ENCODE results near the gene PWWP3B.
"Not testable (repeated sequence)": the region's sequence is repeated elsewhere in the genome, so short reads cannot be mapped to it uniquely, and the experiment has no call there.

The PWWP3B gene

GRCh38 chrX:106168107-106168506 lies at the start of gene PWWP3B:
PWWP3B (plus strand) TSS chrX:106168305; CDS start chrX:106205433, 37,128 bp downstream.
- DNase-seq: no peak

GRCh38 chrX:106139048-106139447 lies 29.1 kb upstream of the PWWP3B start:
- no peak for DNase-seq

GRCh38 chrX:106144755-106145639 lies 23.1 kb upstream of the PWWP3B start:
- no peak for DNase-seq

- no peak for DNase-seq
These were observed 17.4 kb upstream of the PWWP3B start for GRCh38 chrX:106150701-106151100.

- DNase-seq: no peak
These were observed 8.2 kb upstream of the PWWP3B start for GRCh38 chrX:106159861-106160282.

- DNase-seq: no peak
These were observed 2.2 kb downstream of the PWWP3B start for GRCh38 chrX:106170318-106170717.

GRCh38 chrX:106171293-106171820 lies 3.3 kb downstream of the PWWP3B start:
- no peak for DNase-seq

GRCh38 chrX:106177106-106177981 lies 9.2 kb downstream of the PWWP3B start:
- no peak for DNase-seq

- DNase-seq: no peak
These were observed 9.8 kb downstream of the PWWP3B start for GRCh38 chrX:106177982-106178321.

GRCh38 chrX:106178826-106179225 lies 10.7 kb downstream of the PWWP3B start:
- no peak for DNase-seq

GRCh38 chrX:106183685-106184084 lies 15.6 kb downstream of the PWWP3B start:
- DNase-seq: not testable (repeated sequence)

- DNase-seq: no peak
These were observed 33.5 kb downstream of the PWWP3B start for GRCh38 chrX:106201502-106202178.

GRCh38 chrX:106203315-106203714 lies 35.2 kb downstream of the PWWP3B start:
- DNase-seq: no peak

- no peak for DNase-seq
These were observed 40.0 kb downstream of the PWWP3B start for GRCh38 chrX:106208154-106208553.

All from DMS79 treated with DMSO at 0.1 percent for 48 hours (cell line).